ENCODE data around the gene DOCK9. TPM values are rescaled to one million over a fixed set of nuclear protein-coding genes. Genes with fewer than 3 reads are reported as not detected.

Gene DOCK9
- total and polyA plus RNA-seq, 2 experiments from 2014 or later: 8.5 to 57.7 TPM

GRCh38 chr13:98892821-98893220 lies 85.0 kb downstream of the DOCK9 start (continued):
- TF ChIP-seq, protein P1, sequence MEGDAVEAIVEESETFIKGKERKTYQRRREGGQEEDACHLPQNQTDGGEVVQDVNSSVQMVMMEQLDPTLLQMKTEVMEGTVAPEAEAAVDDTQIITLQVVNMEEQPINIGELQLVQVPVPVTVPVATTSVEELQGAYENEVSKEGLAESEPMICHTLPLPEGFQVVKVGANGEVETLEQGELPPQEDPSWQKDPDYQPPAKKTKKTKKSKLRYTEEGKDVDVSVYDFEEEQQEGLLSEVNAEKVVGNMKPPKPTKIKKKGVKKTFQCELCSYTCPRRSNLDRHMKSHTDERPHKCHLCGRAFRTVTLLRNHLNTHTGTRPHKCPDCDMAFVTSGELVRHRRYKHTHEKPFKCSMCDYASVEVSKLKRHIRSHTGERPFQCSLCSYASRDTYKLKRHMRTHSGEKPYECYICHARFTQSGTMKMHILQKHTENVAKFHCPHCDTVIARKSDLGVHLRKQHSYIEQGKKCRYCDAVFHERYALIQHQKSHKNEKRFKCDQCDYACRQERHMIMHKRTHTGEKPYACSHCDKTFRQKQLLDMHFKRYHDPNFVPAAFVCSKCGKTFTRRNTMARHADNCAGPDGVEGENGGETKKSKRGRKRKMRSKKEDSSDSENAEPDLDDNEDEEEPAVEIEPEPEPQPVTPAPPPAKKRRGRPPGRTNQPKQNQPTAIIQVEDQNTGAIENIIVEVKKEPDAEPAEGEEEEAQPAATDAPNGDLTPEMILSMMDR (conservative IDR thresholded peaks at IDR 0.05; ENCODE audit: low read depth in 2 of 2): no peak
- no peak for TF ChIP-seq NANOG (IDR thresholded peaks at IDR 0.05; ENCODE audit: borderline replicate concordance)
- no peak for TF ChIP-seq CREB1 (CRISPR knock-in tag; IDR thresholded peaks at IDR 0.05; ENCODE audit: low read depth)
- no peak for TF ChIP-seq EZH2 (IDR thresholded peaks at IDR 0.05; ENCODE audit: low read depth, unreplicated experiment)

- Mint-ChIP-seq H3K27ac (no peak overlapping the region), H3K4me1 (peaks cover 53% of the 10 kb centered on the region), H3K4me3 (no peak overlapping the region), H3K27me3 (ENCODE audit: insufficient read depth, low read depth, poor library complexity) (peaks cover 3% of the 10 kb centered on the region), H3K36me3 (ENCODE audit: low read depth) (no peaks in the 10 kb centered on the region), H3K9me3 (no peaks in the 10 kb centered on the region)
- ATAC-seq (no peak), DNase-seq (ENCODE audit: low spot score) (no peak)
- H3K79me2 ChIP-seq (replicated peaks; ENCODE audit: insufficient read depth): no peaks in the 10 kb centered on the region
- H3F3A ChIP-seq (replicated peaks; ENCODE audit: low read depth): no peaks in the 10 kb centered on the region
- H3K4me2 ChIP-seq: no peak overlapping the region
- no peaks in the 10 kb centered on the region for H4K20me1 ChIP-seq (replicated peaks; ENCODE audit: insufficient read depth)
- H3K4me3 ChIP-seq: no peak overlapping the region
- H3K27ac ChIP-seq (ENCODE audit: low read depth): no peak overlapping the region
- H3K36me3 ChIP-seq (ENCODE audit: insufficient read depth): no peaks in the 10 kb centered on the region
- H2AFZ ChIP-seq: no peak overlapping the region
- H3K27me3 ChIP-seq (ENCODE audit: insufficient read depth): no peaks in the 10 kb centered on the region
- H3K4me1 ChIP-seq (ENCODE audit: insufficient read depth): peaks cover 49% of the 10 kb centered on the region
- H3K9me2 ChIP-seq (ENCODE audit: insufficient read depth): no peaks in the 10 kb centered on the region
- TF ChIP-seq, protein P2, sequence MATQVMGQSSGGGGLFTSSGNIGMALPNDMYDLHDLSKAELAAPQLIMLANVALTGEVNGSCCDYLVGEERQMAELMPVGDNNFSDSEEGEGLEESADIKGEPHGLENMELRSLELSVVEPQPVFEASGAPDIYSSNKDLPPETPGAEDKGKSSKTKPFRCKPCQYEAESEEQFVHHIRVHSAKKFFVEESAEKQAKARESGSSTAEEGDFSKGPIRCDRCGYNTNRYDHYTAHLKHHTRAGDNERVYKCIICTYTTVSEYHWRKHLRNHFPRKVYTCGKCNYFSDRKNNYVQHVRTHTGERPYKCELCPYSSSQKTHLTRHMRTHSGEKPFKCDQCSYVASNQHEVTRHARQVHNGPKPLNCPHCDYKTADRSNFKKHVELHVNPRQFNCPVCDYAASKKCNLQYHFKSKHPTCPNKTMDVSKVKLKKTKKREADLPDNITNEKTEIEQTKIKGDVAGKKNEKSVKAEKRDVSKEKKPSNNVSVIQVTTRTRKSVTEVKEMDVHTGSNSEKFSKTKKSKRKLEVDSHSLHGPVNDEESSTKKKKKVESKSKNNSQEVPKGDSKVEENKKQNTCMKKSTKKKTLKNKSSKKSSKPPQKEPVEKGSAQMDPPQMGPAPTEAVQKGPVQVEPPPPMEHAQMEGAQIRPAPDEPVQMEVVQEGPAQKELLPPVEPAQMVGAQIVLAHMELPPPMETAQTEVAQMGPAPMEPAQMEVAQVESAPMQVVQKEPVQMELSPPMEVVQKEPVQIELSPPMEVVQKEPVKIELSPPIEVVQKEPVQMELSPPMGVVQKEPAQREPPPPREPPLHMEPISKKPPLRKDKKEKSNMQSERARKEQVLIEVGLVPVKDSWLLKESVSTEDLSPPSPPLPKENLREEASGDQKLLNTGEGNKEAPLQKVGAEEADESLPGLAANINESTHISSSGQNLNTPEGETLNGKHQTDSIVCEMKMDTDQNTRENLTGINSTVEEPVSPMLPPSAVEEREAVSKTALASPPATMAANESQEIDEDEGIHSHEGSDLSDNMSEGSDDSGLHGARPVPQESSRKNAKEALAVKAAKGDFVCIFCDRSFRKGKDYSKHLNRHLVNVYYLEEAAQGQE (IDR thresholded peaks at IDR 0.05; ENCODE audit: unreplicated experiment): no peak
- no peak for TF ChIP-seq POLR2AphosphoS5 (IDR thresholded peaks at IDR 0.05; ENCODE audit: low read depth)
- no peak for TF ChIP-seq JUNB (IDR thresholded peaks at IDR 0.05; ENCODE audit: unreplicated experiment)
- TF ChIP-seq, protein P1 (conservative IDR thresholded peaks at IDR 0.05; ENCODE audit: low read depth in 2 of 2): no peak
- no peak for TF ChIP-seq STAT1 (IDR thresholded peaks at IDR 0.05; ENCODE audit: unreplicated experiment)
- no peak for TF ChIP-seq EZH2 (IDR thresholded peaks at IDR 0.05; ENCODE audit: low read depth, unreplicated experiment)
- TF ChIP-seq, protein P3, sequence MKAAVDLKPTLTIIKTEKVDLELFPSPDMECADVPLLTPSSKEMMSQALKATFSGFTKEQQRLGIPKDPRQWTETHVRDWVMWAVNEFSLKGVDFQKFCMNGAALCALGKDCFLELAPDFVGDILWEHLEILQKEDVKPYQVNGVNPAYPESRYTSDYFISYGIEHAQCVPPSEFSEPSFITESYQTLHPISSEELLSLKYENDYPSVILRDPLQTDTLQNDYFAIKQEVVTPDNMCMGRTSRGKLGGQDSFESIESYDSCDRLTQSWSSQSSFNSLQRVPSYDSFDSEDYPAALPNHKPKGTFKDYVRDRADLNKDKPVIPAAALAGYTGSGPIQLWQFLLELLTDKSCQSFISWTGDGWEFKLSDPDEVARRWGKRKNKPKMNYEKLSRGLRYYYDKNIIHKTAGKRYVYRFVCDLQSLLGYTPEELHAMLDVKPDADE (IDR thresholded peaks at IDR 0.05): no peak
- TF ChIP-seq ZNF331 (CRISPR knock-in tag; IDR thresholded peaks at IDR 0.05; ENCODE audit: low read depth): no peak
- TF ChIP-seq NANOG (IDR thresholded peaks at IDR 0.05; ENCODE audit: borderline replicate concordance): no peak
- TF ChIP-seq CREB1 (CRISPR knock-in tag; IDR thresholded peaks at IDR 0.05; ENCODE audit: low read depth): no peak
These were observed 85.8 kb downstream of the DOCK9 start for GRCh38 chr13:98892077-98892476.
